ENCODE measurements around the gene CALD1.

- TF ChIP-seq CTCF (conservative IDR thresholded peaks at IDR 0.05 in 1 of 2, IDR thresholded peaks at IDR 0.05 in 1 of 2; ENCODE audit: extremely low read depth in 1 of 2, insufficient read depth in 1 of 2, low read depth in 1 of 2, low read length in 2 of 2) (no peak), EZH2 (IDR thresholded peaks at IDR 0.05; ENCODE audit: borderline replicate concordance, low read length) (no peak)
These were observed 44.0 kb downstream of the CALD1 start for GRCh38 chr7:134823400-134823799.

Data from mammary epithelial cell (primary cell).